A204.1 (cell line): ENCODE results near the gene COL7A1.
"Not testable (repeated sequence)": the region's sequence is repeated elsewhere in the genome, so short reads cannot be mapped to it uniquely, and the experiment has no call there.

Experiments
- FAIRE-seq: peaks from 2 replicates; lab custom pipeline; 2012; peaks lifted over from hg19 to GRCh38; lab: Jason Lieb, UNC

The COL7A1 gene

GRCh38 chr3:48563382-48563918, 31.7 kb downstream of the COL7A1 start, which contains the start of gene UCN2:
TSS of gene UCN2 (minus strand) at chr3:48563781. CDS start at chr3:48563124, 657 bp downstream.
- no peak for FAIRE-seq

GRCh38 chr3:48562367-48563095, 32.6 kb downstream of the COL7A1 start:
- FAIRE-seq = no peak

GRCh38 chr3:48561045-48561736, 33.9 kb downstream of the COL7A1 start:
- no peak for FAIRE-seq

GRCh38 chr3:48560648-48561018, 34.5 kb downstream of the COL7A1 start:
- FAIRE-seq = no peak

GRCh38 chr3:48558493-48559134, 36.5 kb downstream of the COL7A1 start:
- no peak for FAIRE-seq

GRCh38 chr3:48556796-48557626, 38.1 kb downstream of the COL7A1 start, which contains the start of gene PFKFB4:
TSS of gene PFKFB4 (minus strand) at chr3:48556803. CDS start at chr3:48556777, 26 bp downstream.
- FAIRE-seq = peak; percentile 98

GRCh38 chr3:48555949-48556795, 39.0 kb downstream of the COL7A1 start:
- no peak for FAIRE-seq

- FAIRE-seq = no peak
These were observed 39.7 kb downstream of the COL7A1 start for GRCh38 chr3:48555231-48555948.

GRCh38 chr3:48553886-48554845, 41.0 kb downstream of the COL7A1 start:
- FAIRE-seq = no peak

GRCh38 chr3:48553361-48553760, 41.8 kb downstream of the COL7A1 start:
- no peak for FAIRE-seq

GRCh38 chr3:48552111-48552951, 42.8 kb downstream of the COL7A1 start:
- FAIRE-seq = no peak

- FAIRE-seq = not testable (repeated sequence)
These were observed 43.5 kb downstream of the COL7A1 start for GRCh38 chr3:48551651-48552050.

GRCh38 chr3:48548729-48549705, 46.1 kb downstream of the COL7A1 start:
- FAIRE-seq = no peak

GRCh38 chr3:48548126-48548525, 47.0 kb downstream of the COL7A1 start:
- no peak for FAIRE-seq

GRCh38 chr3:48546203-48546829, 48.8 kb downstream of the COL7A1 start:
- FAIRE-seq = no peak

GRCh38 chr3:48544141-48544540, 51.0 kb downstream of the COL7A1 start:
- FAIRE-seq = no peak
